AG09309 (cell line): ENCODE data around the gene MIER2.

Source experiments
- DNase-seq: peaks from one replicate; pipeline ENCODE4 v3.0.0-alpha.2; 2010; ENCODE audit warnings: low read depth
- H3K4me3 ChIP-seq: 2 replicates; pipeline ENCODE4 v1.5.1; 2011; ENCODE audit warnings: mild to moderate bottlenecking, low read depth, low read length, moderate library complexity; ENCODE audit not compliant: control insufficient read depth
- CTCF ChIP-seq: IDR thresholded peaks from 2 replicates; pipeline ENCODE4 v1.5.1; 2011; ENCODE audit warnings: mild to moderate bottlenecking, low read depth, low read length, inconsistent platforms; ENCODE audit not compliant: insufficient read depth, control insufficient read depth; ENCODE audit errors: missing control alignments

Gene MIER2

GRCh38 chr19:287381-287871, 57.2 kb downstream of the MIER2 start:
- TF ChIP-seq CTCF = no peak
- no peak for DNase-seq
- H3K4me3 ChIP-seq = no peak overlapping the region

GRCh38 chr19:283395-283794, 61.2 kb downstream of the MIER2 start:
- no peak overlapping the region for H3K4me3 ChIP-seq
- DNase-seq = no peak
- no peak for TF ChIP-seq CTCF

- TF ChIP-seq CTCF = no peak
- no peak overlapping the region for H3K4me3 ChIP-seq
- DNase-seq = no peak
Observed at GRCh38 chr19:282501-282900, 62.1 kb downstream of the MIER2 start.

- no peak overlapping the region for H3K4me3 ChIP-seq
- no peak for DNase-seq
- no peak for TF ChIP-seq CTCF
Observed at GRCh38 chr19:281992-282391, 62.6 kb downstream of the MIER2 start.

GRCh38 chr19:281156-281853, 63.3 kb downstream of the MIER2 start:
- TF ChIP-seq CTCF = no peak
- no peak for DNase-seq

GRCh38 chr19:280541-281009, 64.0 kb downstream of the MIER2 start:
- no peak for TF ChIP-seq CTCF
- no peak overlapping the region for H3K4me3 ChIP-seq
- DNase-seq = no peak

More at GRCh38 chr19:281156-281853, 63.3 kb downstream of the MIER2 start:
- no peak overlapping the region for H3K4me3 ChIP-seq
